Sigmoid colon (tissue), 7 donors: ENCODE data around the gene MUC22. TPM values are rescaled to one million over a fixed set of nuclear protein-coding genes. Genes with fewer than 3 reads are reported as not detected.
"Not testable (repeated sequence)": the region's sequence is repeated elsewhere in the genome, so short reads cannot be mapped to it uniquely, and the experiment has no call there.

Experiments
- DNase-seq: peaks from one replicate; pipeline ENCODE4 v3.0.0-alpha.2; 2019
- H3K27ac ChIP-seq, 4 donors: fragments of 200-600 bp; sonication (generic); one replicate each; pipeline ENCODE4 v1.5.1; 2016 to 2019; ENCODE audit warnings: mild to moderate bottlenecking in 1 of 4
- H3K27me3 ChIP-seq, 3 donors: fragments of 200-600 bp; sonication (generic); one replicate each; pipeline ENCODE4 v1.5.1; 2019; ENCODE audit warnings: mild to moderate bottlenecking in 1 of 3
- H3K36me3 ChIP-seq, 4 donors: fragments of 200-600 bp; sonication (generic); one replicate each; pipeline ENCODE4 v1.5.1; 2016 to 2019
- H3K4me1 ChIP-seq, 4 donors: fragments of 200-600 bp; sonication (generic); one replicate each; pipeline ENCODE4 v1.5.1; 2017 to 2019
- H3K4me3 ChIP-seq, 4 donors: fragments of 200-600 bp; sonication (generic); one replicate each; pipeline ENCODE4 v1.5.1; 2017 to 2019; ENCODE audit warnings: mild to moderate bottlenecking in 2 of 4, moderate library complexity in 1 of 4
- H3K9me3 ChIP-seq, 4 donors: fragments of 200-600 bp in 3 of 4; sonication (generic) in 3 of 4; one replicate each; pipeline versions ENCODE4 v1.5.1 to v1.6.1; 2013 to 2019
- CTCF ChIP-seq, 4 experiments: fragments of 450-650 bp in 3 of 4; fragments of 200-600 bp in 1 of 4; IDR thresholded peaks; one replicate each; pipeline ENCODE4 v1.5.1; 2016 to 2019; ENCODE audit warnings: antibody characterized with exemption in 4 of 4, mild to moderate bottlenecking in 3 of 4, moderate library complexity in 2 of 4
- EP300 ChIP-seq, 4 donors: sonication (generic); formaldehyde crosslinking; IDR thresholded peaks; one replicate each; pipeline ENCODE4 v1.6.1; 2017; ENCODE audit warnings: antibody characterized with exemption in 4 of 4
- POLR2A ChIP-seq, 2 donors: fragments of 450-650 bp; IDR thresholded peaks; one replicate each; pipeline ENCODE4 v1.6.1; 2016; ENCODE audit warnings: antibody characterized with exemption in 2 of 2, mild to moderate bottlenecking in 2 of 2, moderate library complexity in 2 of 2
- POLR2AphosphoS5 ChIP-seq, 4 donors: sonication (generic); formaldehyde crosslinking; IDR thresholded peaks; one replicate each; pipeline ENCODE4 v1.6.1; 2017; ENCODE audit warnings: antibody characterized with exemption in 4 of 4
- WGBS, 2 donors: extraction: QIAGEN DNeasy Blood & Tissue Kit; methylation state at CpG; one replicate each; pipeline ENCODE4 v1.1.7; 2013; 5-methylcytosine and 5-hydroxymethylcytosine counted together
- intact Hi-C: fragments of 100-400 bp; cut with DNase I; formaldehyde crosslinking; loops from one replicate; pipeline ENCODE4 v1.15.1; 2023
- polyA plus RNA-seq, 3 donors: library from polyadenylated mRNA; stranded (reverse); fragments of 200-250 nt; gene quantifications; one replicate each; pipeline ENCODE4 v1.2.3, GENCODE V29; 2013
- total RNA-seq, 4 donors: library from RNA; depleted of rRNA; stranded (reverse); fragments of >200 nt; gene quantifications; one replicate each; pipeline ENCODE4 v1.1.0, GENCODE V29; 2016
- donor health status: healthy with polysubstance abuse.
- donor health status: Bipolar disorder and iron deficiency.
- donor health status: healthy.

The MUC22 gene
- total and polyA plus RNA-seq, 7 donors: not detected

GRCh38 chr6:30964075-30964474 lies 46.2 kb upstream of the MUC22 start:
- WGBS, 2 donors: 68 to 88% methylated on average over 4 of the region's 4 CpGs
- H3K36me3 ChIP-seq: no peaks in the 10 kb centered on the region
- no peaks in the 10 kb centered on the region for H3K9me3 ChIP-seq
- TF ChIP-seq POLR2AphosphoS5 (IDR thresholded peaks at IDR 0.05): no peak
- TF ChIP-seq EP300 (IDR thresholded peaks at IDR 0.05): no peak
- TF ChIP-seq POLR2A (IDR thresholded peaks at IDR 0.05): no peak
- TF ChIP-seq CTCF (IDR thresholded peaks at IDR 0.05): no peak
- H3K27me3 ChIP-seq: peaks cover 0 to 18% (median 0%) of the 10 kb centered on the region in 3 donors
- H3K27ac ChIP-seq: no peak overlapping the region
- no peaks in the 10 kb centered on the region for H3K4me1 ChIP-seq
- H3K4me3 ChIP-seq: no peak overlapping the region
- DNase-seq: no peak
- intact Hi-C loops: loop anchor here (5.0 kb wide), 1 partner anchor 278 kb away; no protein-coding TSS in a partner anchor

GRCh38 chr6:30965140-30965601 lies 45.1 kb upstream of the MUC22 start:
- no peaks in the 10 kb centered on the region for H3K36me3 ChIP-seq
- 72 to 79% methylated on average over 5 of the region's 5 CpGs for WGBS, 2 donors
- H3K27ac ChIP-seq: no peak overlapping the region
- no peaks in the 10 kb centered on the region for H3K4me1 ChIP-seq
- intact Hi-C loops: no loop called here
- H3K9me3 ChIP-seq: no peaks in the 10 kb centered on the region
- TF ChIP-seq EP300 (IDR thresholded peaks at IDR 0.05) (no peak), CTCF (IDR thresholded peaks at IDR 0.05) (no peak), POLR2AphosphoS5 (IDR thresholded peaks at IDR 0.05) (no peak), POLR2A (IDR thresholded peaks at IDR 0.05) (no peak)
- H3K4me3 ChIP-seq: no peak overlapping the region
- no peak for DNase-seq
- peaks cover 0 to 10% (median 0%) of the 10 kb centered on the region in 3 donors for H3K27me3 ChIP-seq

- H3K9me3 ChIP-seq: no peaks in the 10 kb centered on the region
- H3K4me3 ChIP-seq: no peak overlapping the region
- intact Hi-C loops: no loop called here
- H3K36me3 ChIP-seq: no peaks in the 10 kb centered on the region
- H3K27ac ChIP-seq: no peak overlapping the region
- WGBS, 2 donors: 57 to 63% methylated on average over 3 of the region's 3 CpGs
- H3K4me1 ChIP-seq: no peaks in the 10 kb centered on the region
- no peak for DNase-seq
- H3K27me3 ChIP-seq: peaks cover 0 to 10% (median 0%) of the 10 kb centered on the region in 3 donors
- TF ChIP-seq POLR2A (IDR thresholded peaks at IDR 0.05): no peak
- TF ChIP-seq CTCF (IDR thresholded peaks at IDR 0.05): no peak
- TF ChIP-seq POLR2AphosphoS5 (IDR thresholded peaks at IDR 0.05): no peak
- no peak for TF ChIP-seq EP300 (IDR thresholded peaks at IDR 0.05)
Observed at GRCh38 chr6:30966154-30966553, 44.1 kb upstream of the MUC22 start.

- H3K27me3 ChIP-seq: not testable (repeated sequence)
Observed at GRCh38 chr6:30969171-30969570, 41.1 kb upstream of the MUC22 start.

GRCh38 chr6:30970946-30971345 lies 39.3 kb upstream of the MUC22 start:
- no peak overlapping the region for H3K4me3 ChIP-seq
- TF ChIP-seq POLR2A (IDR thresholded peaks at IDR 0.05) (no peak), EP300 (IDR thresholded peaks at IDR 0.05) (no peak)
- intact Hi-C loops: no loop called here
- H3K27ac ChIP-seq: no peak overlapping the region
- H3K9me3 ChIP-seq: no peaks in the 10 kb centered on the region
- no peaks in the 10 kb centered on the region for H3K36me3 ChIP-seq
- no peaks in the 10 kb centered on the region for H3K4me1 ChIP-seq
- no peak for DNase-seq
- 75 to 89% methylated on average over 5 of the region's 5 CpGs for WGBS, 2 donors
- peaks cover 0 to 8% (median 0%) of the 10 kb centered on the region in 3 donors for H3K27me3 ChIP-seq

More at GRCh38 chr6:30969171-30969570, 41.1 kb upstream of the MUC22 start:
- H3K27ac ChIP-seq, DNase-seq, intact Hi-C loops, H3K9me3 ChIP-seq, H3K4me3 ChIP-seq, H3K4me1 ChIP-seq, H3K36me3 ChIP-seq: not testable (repeated sequence)
- 91 to 93% methylated on average over 6 of the region's 6 CpGs for WGBS, 2 donors

- H3K9me3 ChIP-seq: no peaks in the 10 kb centered on the region
- no peak for DNase-seq
- TF ChIP-seq EP300 (IDR thresholded peaks at IDR 0.05) (no peak), CTCF (IDR thresholded peaks at IDR 0.05) (no peak), POLR2A (IDR thresholded peaks at IDR 0.05) (no peak), POLR2AphosphoS5 (IDR thresholded peaks at IDR 0.05) (no peak)
- intact Hi-C loops: no loop called here
- H3K4me3 ChIP-seq: no peak overlapping the region
- no peak overlapping the region for H3K27ac ChIP-seq
- no peaks in the 10 kb centered on the region for H3K36me3 ChIP-seq
- H3K27me3 ChIP-seq: peaks cover 0 to 8% (median 0%) of the 10 kb centered on the region in 3 donors
- no peaks in the 10 kb centered on the region for H3K4me1 ChIP-seq
- 94 to 96% methylated on average over 4 of the region's 4 CpGs for WGBS, 2 donors
Observed at GRCh38 chr6:30972816-30973215, 37.5 kb upstream of the MUC22 start.
